Activated CD4-positive, alpha-beta T cell treated with anti-CD3 and anti-CD28 coated beads, Interleukin-2, Interleukin-6, amounts not matched to agents 100 ng/mL and 50 ng/mL, durations not matched to agents 16 hours and 8 hours (primary cell): ENCODE measurements around the gene SERGEF.
A peak's percentile ranks its signal among the peaks of the same experiment; 100 is the strongest.

Source experiments
- DNase-seq: peaks from one replicate; pipeline ENCODE4 v3.0.0-alpha.2; 2020

The SERGEF gene

DNA sequence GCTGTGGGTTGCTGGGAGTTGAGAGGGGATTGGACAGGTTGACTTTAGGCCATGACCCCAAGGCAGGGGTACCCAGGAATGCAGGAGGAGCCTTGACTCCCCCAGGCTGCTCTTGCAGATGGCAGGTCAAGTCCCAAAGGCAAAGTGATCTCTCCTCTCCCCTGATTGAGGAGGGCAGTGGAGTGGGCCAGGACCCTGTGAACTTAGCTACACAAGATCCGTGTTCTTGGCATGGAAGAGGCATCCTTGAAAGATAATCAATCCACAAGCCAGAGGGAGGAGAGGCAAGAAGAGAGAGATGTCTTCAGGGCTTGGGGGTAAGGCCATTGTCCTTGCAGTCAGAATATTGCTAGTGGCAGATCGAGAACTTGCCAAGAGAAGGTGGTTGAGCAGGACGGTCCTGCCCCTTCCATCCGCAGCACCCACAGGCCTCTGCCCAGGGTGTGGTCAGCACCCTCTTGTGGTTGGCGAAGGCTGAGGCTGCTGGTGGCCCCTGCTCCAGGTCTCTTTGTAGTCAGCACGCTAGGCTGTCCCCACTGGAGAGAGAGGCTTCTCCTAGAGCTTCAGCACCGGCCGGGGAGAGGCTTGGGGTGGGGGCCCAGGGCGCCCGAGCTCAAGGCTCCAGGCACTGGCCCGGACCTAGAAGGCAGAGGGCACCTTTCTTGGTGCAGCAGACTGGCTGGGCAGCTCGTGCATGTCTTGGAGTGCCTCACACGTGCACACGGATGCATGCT, 232.8 kb downstream of the SERGEF start:
- DNase-seq: no peak

- DNase-seq: no peak
These were observed 233.6 kb downstream of the SERGEF start for GRCh38 chr11:17778956-17779860.

- no peak for DNase-seq
These were observed 234.5 kb downstream of the SERGEF start for GRCh38 chr11:17778352-17778751.

DNA sequence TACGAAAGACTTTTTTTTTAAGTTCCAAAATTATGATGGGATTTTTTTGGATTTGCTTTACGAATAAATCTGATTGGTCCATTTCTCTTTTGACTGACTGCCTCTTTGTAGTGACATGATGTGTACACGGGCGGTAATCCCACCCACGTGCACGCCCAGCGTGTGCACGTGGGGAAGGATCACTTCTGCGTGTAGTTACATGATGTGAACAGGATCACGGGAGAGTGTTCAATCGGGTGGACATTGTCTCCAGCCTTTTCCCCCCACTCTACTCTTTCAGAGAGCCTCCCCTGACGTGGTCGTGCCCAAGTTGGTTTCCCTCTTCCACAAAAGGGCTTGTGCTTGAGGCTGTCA, 235.1 kb downstream of the SERGEF start:
- DNase-seq: no peak

DNA sequence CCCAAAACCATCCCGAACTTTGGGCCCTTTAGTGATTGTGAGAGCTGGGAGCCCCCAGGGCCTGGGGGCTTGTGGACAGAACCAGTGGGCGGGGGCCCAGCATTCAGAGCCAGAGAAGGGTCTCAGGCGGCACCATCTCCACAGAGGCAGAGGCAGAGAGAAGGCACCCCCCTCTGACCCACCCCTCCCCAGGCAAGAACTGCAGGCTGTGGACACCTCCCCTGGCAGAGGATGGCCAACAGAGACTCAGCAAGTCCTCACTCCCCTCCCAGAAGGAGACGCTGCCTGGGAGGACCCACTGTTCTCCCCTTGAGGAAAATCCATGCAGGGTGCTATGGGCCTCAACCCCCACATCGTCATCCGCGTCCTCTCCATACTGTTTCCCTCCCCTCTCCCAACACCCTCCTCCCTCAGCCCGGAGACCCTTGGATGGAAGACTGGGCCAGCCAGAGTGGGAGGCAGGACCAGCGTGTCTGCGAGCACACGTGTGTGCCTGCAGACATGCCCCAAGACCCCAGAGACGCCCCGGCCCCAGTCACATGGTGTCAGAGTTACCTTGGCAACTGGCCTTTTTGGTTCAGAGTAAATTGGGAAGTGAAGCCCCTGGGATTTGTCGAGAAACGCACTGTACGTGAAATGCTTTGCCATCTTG, 235.6 kb downstream of the SERGEF start:
- no peak for DNase-seq

- DNase-seq: no peak
These were observed 236.5 kb downstream of the SERGEF start for GRCh38 chr11:17776212-17776875.

GRCh38 chr11:17775507-17776211, 237.2 kb downstream of the SERGEF start:
- no peak for DNase-seq

- no peak for DNase-seq
These were observed 237.9 kb downstream of the SERGEF start for GRCh38 chr11:17775035-17775348.

DNA sequence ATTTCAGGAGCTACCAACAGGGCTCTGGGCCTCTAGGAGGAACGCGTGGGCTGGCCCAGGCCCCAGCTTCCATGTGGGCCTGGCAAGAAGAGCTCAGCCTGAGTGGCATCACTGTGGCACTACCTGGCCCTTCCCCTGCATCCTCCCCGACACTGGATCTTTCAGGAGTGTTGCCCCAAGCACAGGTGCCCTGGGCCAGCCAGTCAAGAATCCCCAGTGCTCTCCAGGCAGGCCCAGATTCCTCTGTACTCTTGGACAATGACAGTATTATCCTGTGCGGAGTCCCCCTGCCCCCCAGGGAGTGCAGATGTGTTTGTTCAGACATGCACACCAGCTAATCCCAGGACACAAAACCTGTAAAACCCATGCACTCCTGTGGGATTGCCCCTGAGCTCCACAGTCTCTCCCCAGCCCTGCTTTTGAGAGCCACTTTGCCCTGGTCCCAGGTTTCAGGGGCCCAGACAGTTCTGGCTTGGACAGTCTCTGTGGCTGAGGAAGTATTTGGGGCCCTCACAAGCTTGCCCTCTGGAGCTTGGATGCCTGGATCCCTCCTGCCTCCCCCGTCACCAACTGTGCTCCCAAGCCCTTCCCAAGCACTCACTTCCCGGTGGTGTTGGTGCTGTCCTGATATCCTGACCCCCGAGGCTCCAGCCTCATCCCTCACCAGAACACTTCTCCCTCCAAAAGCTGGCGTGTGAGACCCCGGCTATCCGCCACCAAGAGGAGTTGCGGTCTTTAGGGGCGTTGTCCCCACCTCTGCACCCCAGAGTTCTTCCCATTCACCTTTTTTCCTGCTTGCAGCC, 238.4 kb downstream of the SERGEF start:
- DNase-seq: no peak

- DNase-seq: no peak
These were observed 239.2 kb downstream of the SERGEF start for GRCh38 chr11:17773674-17774073.

DNA sequence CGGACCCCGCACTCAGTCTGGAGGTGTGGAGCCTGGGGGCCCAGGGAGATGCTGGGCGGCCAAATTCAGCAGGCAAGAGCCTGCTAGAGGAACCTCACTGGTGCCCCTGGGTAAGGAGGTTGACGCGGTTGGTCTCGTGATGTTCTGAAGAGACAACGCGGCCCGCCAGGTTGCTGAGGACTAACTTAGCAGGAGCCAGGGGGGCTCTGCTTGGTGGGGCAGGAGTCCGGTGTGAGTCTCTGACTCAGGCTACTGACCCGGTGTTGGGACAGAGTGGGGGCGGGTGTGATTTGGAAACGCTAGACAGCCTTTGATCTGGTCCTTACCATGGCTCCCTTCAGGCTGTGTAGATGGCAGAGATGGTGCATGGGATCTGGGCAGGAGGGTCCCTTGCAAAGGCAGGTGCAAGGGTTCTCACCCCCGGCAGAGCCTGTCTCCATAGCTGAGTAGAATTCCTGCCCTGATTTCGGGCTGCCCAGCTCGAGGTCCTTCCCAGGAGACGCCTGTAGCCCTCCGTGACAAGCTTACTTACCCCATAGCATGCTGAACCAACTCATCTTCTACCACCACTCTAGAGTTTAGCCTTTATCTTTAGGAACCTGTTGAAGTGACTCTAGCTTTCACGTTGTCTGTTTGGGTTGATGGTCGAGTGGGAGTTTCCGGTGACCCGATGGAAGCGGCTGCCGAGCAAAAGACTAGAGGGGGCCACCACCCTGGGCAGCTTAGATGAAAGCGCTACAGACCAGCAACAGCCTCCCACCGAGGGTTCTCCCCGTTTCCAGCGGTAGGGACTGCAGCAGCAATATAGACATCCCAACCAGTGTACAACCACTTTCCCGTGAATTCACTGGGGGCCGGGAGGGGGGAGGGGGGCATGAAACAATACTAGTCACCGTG, 239.9 kb downstream of the SERGEF start:
- no peak for DNase-seq

DNA sequence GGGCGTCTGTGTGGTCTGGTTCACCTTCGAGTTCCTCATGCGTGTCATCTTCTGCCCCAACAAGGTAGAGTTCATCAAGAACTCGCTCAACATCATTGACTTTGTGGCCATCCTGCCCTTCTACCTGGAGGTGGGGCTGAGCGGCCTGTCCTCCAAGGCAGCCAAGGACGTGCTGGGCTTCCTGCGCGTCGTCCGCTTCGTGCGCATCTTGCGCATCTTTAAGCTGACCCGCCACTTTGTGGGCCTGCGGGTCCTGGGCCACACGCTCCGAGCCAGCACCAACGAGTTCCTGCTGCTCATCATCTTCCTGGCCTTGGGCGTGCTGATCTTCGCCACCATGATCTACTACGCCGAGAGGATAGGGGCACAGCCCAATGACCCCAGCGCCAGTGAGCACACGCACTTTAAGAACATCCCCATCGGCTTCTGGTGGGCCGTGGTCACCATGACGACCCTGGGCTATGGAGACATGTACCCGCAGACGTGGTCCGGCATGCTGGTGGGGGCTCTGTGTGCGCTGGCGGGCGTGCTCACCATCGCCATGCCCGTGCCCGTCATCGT, 240.9 kb downstream of the SERGEF start:
- DNase-seq: no peak

DNA sequence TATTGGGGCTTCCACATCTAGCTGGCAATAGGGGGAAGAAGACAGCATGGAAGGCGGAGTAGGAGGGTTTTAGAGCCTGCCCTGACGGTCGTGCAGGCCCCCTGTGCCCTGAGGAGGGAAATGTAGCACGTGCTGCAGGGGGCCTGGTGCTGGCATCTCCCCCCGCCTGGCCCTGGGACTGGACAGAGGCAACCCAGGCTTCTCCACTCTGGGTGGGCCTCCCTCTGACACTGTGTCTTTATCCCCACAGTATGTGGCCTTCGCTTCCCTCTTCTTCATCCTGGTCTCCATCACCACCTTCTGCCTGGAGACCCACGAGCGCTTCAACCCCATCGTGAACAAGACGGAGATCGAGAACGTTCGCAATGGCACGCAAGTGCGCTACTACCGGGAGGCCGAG, 241.4 kb downstream of the SERGEF start:
- no peak for DNase-seq

DNA sequence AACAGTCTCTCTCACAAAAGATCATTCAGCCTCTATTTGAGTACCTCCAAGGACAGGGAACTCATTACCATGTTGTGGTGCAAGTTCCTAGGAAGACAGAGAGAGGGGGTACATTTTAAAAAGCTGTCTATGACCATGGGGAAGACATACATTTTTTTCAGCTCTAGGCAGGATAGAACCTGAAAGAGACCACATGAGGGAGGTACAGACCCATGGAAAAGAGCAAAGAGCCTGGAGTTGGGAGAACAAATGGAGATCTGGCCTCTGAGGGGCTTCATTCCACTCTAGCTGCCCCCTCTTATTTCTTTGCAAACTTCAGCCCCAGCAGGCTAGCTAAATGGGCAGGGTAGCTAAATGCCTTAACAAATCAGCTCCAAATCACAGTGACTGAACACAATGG, 241.9 kb downstream of the SERGEF start:
- DNase-seq: no peak

DNA sequence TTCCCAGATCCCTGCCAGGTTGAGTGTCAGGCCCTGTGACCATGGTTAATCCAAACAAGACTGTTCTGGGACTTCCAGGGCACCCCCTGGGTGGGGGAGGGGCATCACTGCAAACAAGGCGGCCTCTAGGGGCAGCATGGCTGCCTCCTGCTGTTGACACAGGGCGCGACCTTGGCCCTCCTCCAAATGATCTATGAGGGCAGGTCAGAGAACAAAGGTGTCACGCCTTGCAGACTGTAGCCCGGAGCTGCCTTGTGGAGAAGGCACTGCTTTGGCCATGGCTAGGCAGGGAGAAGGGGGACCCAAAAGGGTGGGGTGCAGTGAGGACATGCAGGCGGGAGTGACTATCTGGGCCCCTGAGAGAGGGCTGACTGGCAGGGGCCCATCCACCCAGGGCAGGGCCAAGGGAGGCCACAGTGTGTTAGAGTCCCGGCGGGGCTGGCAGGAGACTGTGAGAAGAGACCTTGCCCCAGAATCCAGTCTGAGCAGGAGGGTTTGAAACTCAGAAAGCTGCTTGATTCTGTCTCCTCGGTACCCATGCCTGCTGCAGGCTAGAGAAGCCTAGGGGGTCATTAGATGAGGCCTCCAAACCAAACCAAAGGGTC, 242.7 kb downstream of the SERGEF start:
- peak; percentile 18 for DNase-seq

DNA sequence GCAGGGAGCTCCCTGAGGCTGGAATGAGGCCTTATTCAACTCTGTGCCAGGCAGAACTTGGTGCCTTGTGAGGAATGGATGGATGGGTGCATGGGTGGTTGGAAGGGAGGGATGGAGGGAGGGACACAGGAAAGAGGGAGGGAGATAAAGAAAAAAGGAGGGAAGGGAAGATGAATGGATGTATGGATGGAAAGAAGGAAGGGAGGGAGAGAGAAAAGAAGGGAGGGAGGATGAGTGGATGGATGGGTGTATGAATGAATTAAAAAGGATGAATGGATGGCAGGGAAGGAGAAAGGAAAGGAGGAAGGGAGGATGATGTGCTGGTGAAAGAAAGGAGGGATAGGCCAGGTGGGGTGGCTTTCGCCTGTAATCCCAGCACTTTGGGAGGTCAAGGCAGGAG, 243.6 kb downstream of the SERGEF start:
- no peak for DNase-seq

DNA sequence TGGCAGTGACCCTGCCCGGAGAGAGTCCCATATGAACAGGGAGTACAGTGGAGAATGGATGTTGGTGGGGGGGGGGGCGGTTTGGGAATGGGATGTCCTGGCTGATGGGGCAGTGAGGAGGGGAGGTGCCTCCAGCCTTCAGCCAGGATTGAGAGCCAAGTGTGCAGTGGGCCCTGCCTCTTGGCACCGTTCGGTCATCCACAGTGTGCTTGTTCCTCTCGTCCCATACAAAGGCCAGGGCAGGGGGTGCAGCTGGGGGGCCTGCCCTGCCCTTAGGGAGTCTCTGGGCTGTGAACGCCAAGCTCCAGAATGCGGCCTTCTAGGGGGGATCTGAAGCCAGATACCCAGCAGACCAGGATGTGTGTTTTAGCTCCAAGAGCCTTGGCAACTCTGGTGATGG, 244.3 kb downstream of the SERGEF start:
- DNase-seq: no peak

DNA sequence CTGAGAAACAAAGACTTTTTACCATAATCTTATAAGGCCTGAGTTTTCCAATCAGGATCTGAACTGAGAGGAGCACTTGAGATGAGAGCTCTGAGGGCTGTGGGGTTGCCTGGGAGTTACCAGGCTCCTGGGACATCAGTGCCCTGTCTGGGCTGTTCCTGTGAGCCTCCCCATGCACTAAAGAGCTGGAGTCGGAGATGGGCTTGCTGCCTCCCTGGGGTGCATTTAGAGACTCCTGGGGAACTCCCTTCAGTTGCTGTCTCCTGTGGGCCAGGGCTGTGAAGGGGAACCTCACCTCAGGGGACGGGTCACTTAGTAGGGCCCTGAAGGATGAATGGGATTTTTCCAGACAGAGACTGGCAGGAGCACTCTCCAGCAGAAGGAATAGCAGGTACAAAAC, 244.9 kb downstream of the SERGEF start:
- DNase-seq: no peak

- no peak for DNase-seq
These were observed 245.5 kb downstream of the SERGEF start for GRCh38 chr11:17767301-17767885.

GRCh38 chr11:17766590-17766989, 246.3 kb downstream of the SERGEF start:
- no peak for DNase-seq
